Neuron (in vitro differentiated cells): Measurements from ENCODE around the gene PDP2.

ENCODE experiments used
- H2AFZ ChIP-seq: one replicate; pipeline ENCODE4 v1.6.1; 2013; ENCODE audit warnings: low read depth, mild to moderate bottlenecking, inconsistent platforms, low read length, moderate library complexity
- H3K27me3 ChIP-seq: one replicate; pipeline ENCODE4 v1.6.1; 2013; ENCODE audit warnings: low read length; ENCODE audit not compliant: insufficient read depth
- H3K36me3 ChIP-seq: one replicate; pipeline ENCODE4 v1.6.1; 2013; ENCODE audit warnings: low read length; ENCODE audit not compliant: insufficient read depth
- H3K4me1 ChIP-seq: one replicate; pipeline ENCODE4 v1.6.1; 2013; ENCODE audit warnings: low read length; ENCODE audit not compliant: insufficient read depth
- H3K4me3 ChIP-seq: 2 replicates; pipeline ENCODE4 v1.5.1; 2013; ENCODE audit warnings: mild to moderate bottlenecking, low read length, moderate library complexity
- H3K9me3 ChIP-seq: one replicate; pipeline ENCODE4 v1.6.1; 2013; ENCODE audit warnings: low read length

The PDP2 gene

GRCh38 chr16:66904846-66905632, 24.7 kb downstream of the PDP2 start:
- no peaks in the 10 kb centered on the region for H3K9me3 ChIP-seq
- no peak overlapping the region for H3K4me3 ChIP-seq
- H3K27me3 ChIP-seq = peaks cover 7% of the 10 kb centered on the region
- no peaks in the 10 kb centered on the region for H3K36me3 ChIP-seq
- H2AFZ ChIP-seq = no peak overlapping the region
- peaks cover 5% of the 10 kb centered on the region for H3K4me1 ChIP-seq

DNA sequence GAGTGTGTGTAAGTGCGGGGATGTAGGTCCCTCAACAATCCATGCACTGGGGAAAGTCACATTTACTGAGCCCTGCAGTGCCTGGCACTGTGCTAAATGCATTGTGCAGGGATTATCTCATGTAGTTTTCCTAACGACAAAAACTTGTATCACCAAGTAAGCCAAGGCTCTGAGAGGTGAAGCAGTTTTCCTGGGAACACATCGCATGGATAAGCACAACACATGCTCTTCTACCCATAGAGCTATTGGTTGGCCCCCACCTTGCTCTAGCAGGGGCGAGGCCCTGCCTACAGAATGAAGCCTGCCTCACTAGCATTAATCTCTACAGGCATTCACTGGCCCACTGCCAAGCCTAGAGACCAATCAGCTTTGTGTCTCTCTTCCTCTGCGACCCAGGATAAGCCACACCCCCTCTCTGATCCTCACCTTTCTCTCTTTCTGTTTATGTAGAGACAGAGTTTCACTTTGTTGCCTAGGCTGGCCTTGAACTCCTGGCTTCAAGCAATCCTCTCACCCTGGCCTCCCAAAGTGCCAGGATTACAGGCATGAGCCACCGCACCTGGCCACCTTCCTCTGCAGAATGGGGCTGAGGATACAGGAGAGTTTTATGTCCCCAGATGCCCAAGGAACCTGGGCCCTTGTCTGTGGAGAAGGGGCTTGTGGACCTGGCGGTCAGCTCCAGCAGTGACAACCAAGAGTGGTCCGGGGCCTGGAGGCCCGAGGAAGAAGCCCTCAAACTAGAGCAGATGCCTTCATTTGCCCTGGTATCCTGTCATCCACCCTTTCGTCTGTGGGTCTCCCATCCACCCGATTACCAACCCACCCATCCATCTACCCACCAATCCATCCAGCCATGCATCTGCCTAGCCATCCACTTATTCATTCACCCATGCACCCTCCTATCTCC, 25.6 kb downstream of the PDP2 start:
- Histone ChIP-seq H3K36me3 (no peaks in the 10 kb centered on the region), H3K9me3 (no peaks in the 10 kb centered on the region), H3K4me1 (no peaks in the 10 kb centered on the region)

GRCh38 chr16:66906916-66907836, 26.9 kb downstream of the PDP2 start:
- H3K27me3 ChIP-seq = peaks cover 7% of the 10 kb centered on the region
- H2AFZ ChIP-seq = no peak overlapping the region
- H3K36me3 ChIP-seq = no peaks in the 10 kb centered on the region
- no peak overlapping the region for H3K4me3 ChIP-seq
- no peaks in the 10 kb centered on the region for H3K9me3 ChIP-seq
- H3K4me1 ChIP-seq = no peaks in the 10 kb centered on the region

More for the DNA sequence above, 25.6 kb downstream of the PDP2 start:
- H3K27me3 ChIP-seq = peaks cover 7% of the 10 kb centered on the region
- H3K4me3 ChIP-seq = no peak overlapping the region
- no peak overlapping the region for H2AFZ ChIP-seq

DNA sequence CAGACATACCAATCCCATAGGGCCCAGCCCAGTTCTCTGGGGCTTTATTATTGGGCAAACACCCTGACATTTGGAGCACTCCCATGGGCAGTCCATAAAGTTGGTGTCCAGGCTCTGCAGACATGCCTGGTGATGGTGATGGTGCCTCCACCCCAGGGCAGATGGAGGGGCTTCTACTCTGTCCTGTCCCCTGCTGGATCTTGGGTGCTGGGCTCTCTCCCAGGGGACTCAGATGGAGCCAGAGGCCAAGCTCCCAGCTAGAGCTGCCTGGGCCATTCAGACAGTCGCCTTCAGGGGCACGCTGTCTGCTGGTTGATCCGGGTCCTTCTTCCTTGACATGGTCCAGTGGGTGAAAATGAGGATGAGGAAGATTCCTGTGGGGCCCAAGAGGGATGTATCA, 27.8 kb downstream of the PDP2 start:
- H3K9me3 ChIP-seq = no peaks in the 10 kb centered on the region
- H3K4me1 ChIP-seq = peaks cover 6% of the 10 kb centered on the region
- no peaks in the 10 kb centered on the region for H3K36me3 ChIP-seq
- H3K4me3 ChIP-seq = no peak overlapping the region
- H2AFZ ChIP-seq = no peak overlapping the region
- peaks cover 7% of the 10 kb centered on the region for H3K27me3 ChIP-seq

- H3K27me3 ChIP-seq = peaks cover 7% of the 10 kb centered on the region
- H3K4me3 ChIP-seq = no peak overlapping the region
- H3K36me3 ChIP-seq = no peaks in the 10 kb centered on the region
- H3K4me1 ChIP-seq = peaks cover 14% of the 10 kb centered on the region
- H3K9me3 ChIP-seq = no peaks in the 10 kb centered on the region
- no peak overlapping the region for H2AFZ ChIP-seq
Observed at GRCh38 chr16:66908762-66909559, 28.6 kb downstream of the PDP2 start.

DNA sequence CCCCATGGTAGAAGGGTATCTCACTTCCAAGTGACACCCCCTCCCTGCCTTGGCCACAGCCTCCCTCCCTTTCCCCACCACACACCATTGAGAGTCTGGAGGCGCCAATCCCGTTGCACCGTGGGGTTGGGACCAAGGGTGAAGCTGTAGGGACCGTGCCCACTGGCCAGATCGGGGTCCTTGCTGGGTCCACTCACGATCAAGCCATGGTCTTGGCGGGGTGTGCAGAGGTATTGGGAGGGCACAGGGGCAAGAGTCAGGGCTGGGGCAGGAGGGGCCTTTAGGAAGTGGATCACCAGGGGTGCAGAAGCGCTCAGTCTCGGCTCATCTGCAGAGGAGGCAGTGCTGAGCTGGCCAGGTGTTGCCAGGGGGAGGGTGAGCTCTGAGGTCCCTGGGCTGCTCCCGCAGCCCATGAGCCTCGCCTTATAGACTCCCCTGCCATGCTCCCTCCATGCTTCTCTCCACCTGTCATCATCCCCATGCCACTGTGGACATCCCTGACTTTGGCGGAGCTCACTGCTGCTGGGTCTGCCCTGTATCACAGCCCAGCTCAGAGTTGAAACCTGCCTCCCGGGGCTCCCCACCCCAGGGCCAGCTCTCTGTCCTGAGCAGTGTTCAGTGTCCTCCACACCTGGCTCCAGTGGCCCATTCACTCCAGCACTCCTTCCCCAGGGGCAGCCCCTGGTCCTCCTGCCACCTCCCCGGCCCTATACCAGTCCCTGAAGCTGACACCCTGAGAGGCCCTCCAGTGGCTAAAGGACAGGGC, 30.0 kb downstream of the PDP2 start:
- no peak overlapping the region for H3K4me3 ChIP-seq
- H3K36me3 ChIP-seq = no peaks in the 10 kb centered on the region
- no peak overlapping the region for H2AFZ ChIP-seq
- H3K4me1 ChIP-seq = peaks cover 17% of the 10 kb centered on the region
- no peaks in the 10 kb centered on the region for H3K9me3 ChIP-seq
- H3K27me3 ChIP-seq = peaks cover 7% of the 10 kb centered on the region

DNA sequence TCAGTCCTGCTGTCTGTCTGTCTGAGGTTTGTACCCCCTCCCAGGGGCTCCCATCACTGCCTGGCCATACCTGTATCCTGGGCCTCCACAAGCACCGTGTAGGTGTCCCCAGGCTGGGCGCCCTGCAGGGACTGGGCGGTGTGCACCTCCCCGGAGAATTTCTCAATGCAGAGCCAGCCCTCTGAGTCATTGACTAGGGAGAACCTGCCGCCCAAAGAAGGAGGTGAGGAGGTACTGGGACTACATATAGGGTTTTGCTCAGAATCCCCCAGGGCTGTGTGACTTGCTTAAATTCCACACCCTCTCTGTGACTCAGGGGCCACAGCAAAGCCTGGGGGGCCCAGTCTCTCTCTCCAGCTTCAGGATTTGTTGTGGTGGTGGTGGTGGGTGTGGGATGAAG, 30.8 kb downstream of the PDP2 start:
- Histone ChIP-seq H3K4me3 (no peak overlapping the region), H3K9me3 (no peaks in the 10 kb centered on the region), H3K4me1 (peaks cover 17% of the 10 kb centered on the region), H3K27me3 (peaks cover 7% of the 10 kb centered on the region), H3K36me3 (no peaks in the 10 kb centered on the region), H2AFZ (no peak overlapping the region)

DNA sequence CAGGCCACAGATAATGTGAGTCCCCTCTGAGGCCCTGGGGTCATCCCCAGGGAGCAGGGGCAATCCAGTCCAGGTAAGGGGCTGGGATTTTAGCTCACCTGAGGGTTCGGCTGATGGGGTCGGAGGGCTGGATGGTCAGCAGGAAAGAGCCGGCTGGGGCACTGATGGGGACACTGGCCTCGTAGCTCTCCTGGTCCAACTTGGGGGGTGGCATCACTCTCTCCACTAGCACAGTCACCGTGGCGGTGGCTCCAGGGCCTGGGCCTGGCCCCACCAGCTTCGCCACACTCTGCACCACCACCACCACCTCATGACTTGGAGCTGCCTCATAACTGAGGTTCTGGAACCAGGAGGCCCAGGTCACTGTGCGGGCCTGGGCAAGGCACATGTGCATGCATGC, 31.5 kb downstream of the PDP2 start:
- Histone ChIP-seq H2AFZ (no peak overlapping the region), H3K4me1 (peaks cover 17% of the 10 kb centered on the region), H3K9me3 (no peaks in the 10 kb centered on the region), H3K36me3 (no peaks in the 10 kb centered on the region), H3K4me3 (no peak overlapping the region), H3K27me3 (peaks cover 7% of the 10 kb centered on the region)

- H3K4me3 ChIP-seq = no peak overlapping the region
- no peak overlapping the region for H2AFZ ChIP-seq
- no peaks in the 10 kb centered on the region for H3K9me3 ChIP-seq
- no peaks in the 10 kb centered on the region for H3K27me3 ChIP-seq
- no peaks in the 10 kb centered on the region for H3K36me3 ChIP-seq
- H3K4me1 ChIP-seq = peaks cover 17% of the 10 kb centered on the region
Observed at GRCh38 chr16:66913081-66913480, 32.8 kb downstream of the PDP2 start.

DNA sequence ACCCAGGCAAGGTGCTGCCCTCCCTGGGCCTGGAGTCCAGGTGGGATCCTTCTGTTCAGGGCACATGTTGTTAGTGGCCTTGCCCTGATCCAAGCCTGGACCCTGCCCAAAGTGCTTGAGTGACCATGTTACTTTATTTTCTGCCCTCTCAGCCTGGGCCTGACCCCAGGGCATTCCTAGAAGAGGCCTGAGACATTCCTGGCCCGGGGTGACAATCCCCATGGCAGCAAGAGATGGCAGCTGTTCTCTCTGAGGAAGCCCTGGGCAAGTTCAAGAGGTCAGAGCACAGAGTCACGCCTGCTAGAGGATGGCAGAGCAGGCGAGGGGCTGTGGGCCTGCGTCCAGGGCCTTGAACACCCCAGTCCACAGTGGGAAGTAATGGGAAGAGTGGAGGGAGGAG, 33.4 kb downstream of the PDP2 start:
- Histone ChIP-seq H3K27me3 (no peaks in the 10 kb centered on the region), H3K4me3 (no peak overlapping the region), H3K4me1 (peaks cover 17% of the 10 kb centered on the region), H2AFZ (no peak overlapping the region), H3K9me3 (no peaks in the 10 kb centered on the region), H3K36me3 (no peaks in the 10 kb centered on the region)

GRCh38 chr16:66914541-66914940, 34.2 kb downstream of the PDP2 start:
- peaks cover 21% of the 10 kb centered on the region for H3K4me1 ChIP-seq
- H2AFZ ChIP-seq = no peak overlapping the region
- H3K9me3 ChIP-seq = no peaks in the 10 kb centered on the region
- no peaks in the 10 kb centered on the region for H3K27me3 ChIP-seq
- no peaks in the 10 kb centered on the region for H3K36me3 ChIP-seq
- H3K4me3 ChIP-seq = no peak overlapping the region
